C4-2B (cell line): ENCODE measurements around the gene OTOS.

Source experiments
- H3K27ac ChIP-seq: fragments of 450-650 bp; 2 replicates; pipeline ENCODE4 v1.5.1; 2017
- CTCF ChIP-seq: fragments of 450-650 bp; conservative IDR thresholded peaks from 2 replicates; pipeline ENCODE4 v1.5.1; 2017; ENCODE audit warnings: mild to moderate bottlenecking
- ZFX ChIP-seq: fragments of 450-650 bp; IDR thresholded peaks from 2 replicates; pipeline ENCODE4 v1.6.1; 2017

OTOS gene

GRCh38 chr2:240144649-240145261 lies 4.3 kb upstream of the OTOS start:
- TF ChIP-seq ZFX (no peak), CTCF (no peak)
- no peak overlapping the region for H3K27ac ChIP-seq

- no peak overlapping the region for H3K27ac ChIP-seq
- TF ChIP-seq CTCF (peak; percentile 88), ZFX (no peak)
Observed at GRCh38 chr2:240143801-240144648, 3.6 kb upstream of the OTOS start.

- no peak overlapping the region for H3K27ac ChIP-seq
- no peak for TF ChIP-seq CTCF
- no peak for TF ChIP-seq ZFX
Observed at GRCh38 chr2:240143276-240143675, 2.8 kb upstream of the OTOS start.

- H3K27ac ChIP-seq, result no peak overlapping the region
- no peak for TF ChIP-seq CTCF
- no peak for TF ChIP-seq ZFX
Observed at GRCh38 chr2:240142859-240143258, 2.4 kb upstream of the OTOS start.

GRCh38 chr2:240142256-240142775 lies 1.9 kb upstream of the OTOS start:
- H3K27ac ChIP-seq, result no peak overlapping the region
- no peak for TF ChIP-seq CTCF
- TF ChIP-seq ZFX, result no peak

GRCh38 chr2:240141736-240142135 lies 1.3 kb upstream of the OTOS start:
- no peak overlapping the region for H3K27ac ChIP-seq
- no peak for TF ChIP-seq ZFX
- no peak for TF ChIP-seq CTCF

- H3K27ac ChIP-seq, result no peak overlapping the region
- TF ChIP-seq CTCF (no peak), ZFX (no peak)
Observed at GRCh38 chr2:240140920-240141319, 462 bp upstream of the OTOS start.
